Measurements from ENCODE around the gene GALK1.

GALK1 gene

GRCh38 chr17:75739801-75740200 is 25.2 kb downstream of the GALK1 start:
- H3K27ac ChIP-seq (ENCODE audit: low read depth, low read length), result no peak overlapping the region
- H3K4me1 ChIP-seq (ENCODE audit: control insufficient read depth, insufficient read depth, low read length), result no peaks in the 10 kb centered on the region
- H3K36me3 ChIP-seq (ENCODE audit: control insufficient read depth, insufficient read depth, low read length), result no peaks in the 10 kb centered on the region
- no peaks in the 10 kb centered on the region for H3K27me3 ChIP-seq (ENCODE audit: control insufficient read depth, insufficient read depth, low read length)
- no peak overlapping the region for H3K9ac ChIP-seq (ENCODE audit: low read depth, low read length)
- H3K9me3 ChIP-seq (ENCODE audit: control insufficient read depth, insufficient read depth, low read length), result no peaks in the 10 kb centered on the region
- no peak overlapping the region for H3K4me3 ChIP-seq (ENCODE audit: low read depth, low read length)

- no peaks in the 10 kb centered on the region for H3K9me3 ChIP-seq (ENCODE audit: control insufficient read depth, insufficient read depth, low read length)
- H3K36me3 ChIP-seq (ENCODE audit: control insufficient read depth, insufficient read depth, low read length), result no peaks in the 10 kb centered on the region
These were observed 25.8 kb downstream of the GALK1 start for GRCh38 chr17:75739174-75739573.

GRCh38 chr17:75738218-75738802 is 26.7 kb downstream of the GALK1 start:
- no peaks in the 10 kb centered on the region for H3K9me3 ChIP-seq (ENCODE audit: control insufficient read depth, insufficient read depth, low read length)
- H3K9ac ChIP-seq (ENCODE audit: low read depth, low read length), result no peak overlapping the region
- no peaks in the 10 kb centered on the region for H3K27me3 ChIP-seq (ENCODE audit: control insufficient read depth, insufficient read depth, low read length)
- H3K4me3 ChIP-seq (ENCODE audit: low read depth, low read length), result no peak overlapping the region
- no peaks in the 10 kb centered on the region for H3K4me1 ChIP-seq (ENCODE audit: control insufficient read depth, insufficient read depth, low read length)
- no peak overlapping the region for H3K27ac ChIP-seq (ENCODE audit: low read depth, low read length)
- no peaks in the 10 kb centered on the region for H3K36me3 ChIP-seq (ENCODE audit: control insufficient read depth, insufficient read depth, low read length)

More at GRCh38 chr17:75739174-75739573, 25.8 kb downstream of the GALK1 start:
- Histone ChIP-seq H3K27me3 (ENCODE audit: control insufficient read depth, insufficient read depth, low read length) (no peaks in the 10 kb centered on the region), H3K9ac (ENCODE audit: low read depth, low read length) (no peak overlapping the region), H3K27ac (ENCODE audit: low read depth, low read length) (no peak overlapping the region), H3K4me1 (ENCODE audit: control insufficient read depth, insufficient read depth, low read length) (no peaks in the 10 kb centered on the region), H3K4me3 (ENCODE audit: low read depth, low read length) (no peak overlapping the region)

- H3K36me3 ChIP-seq (ENCODE audit: control insufficient read depth, insufficient read depth, low read length), result no peaks in the 10 kb centered on the region
- no peaks in the 10 kb centered on the region for H3K4me1 ChIP-seq (ENCODE audit: control insufficient read depth, insufficient read depth, low read length)
- H3K27me3 ChIP-seq (ENCODE audit: control insufficient read depth, insufficient read depth, low read length), result no peaks in the 10 kb centered on the region
- no peak overlapping the region for H3K9ac ChIP-seq (ENCODE audit: low read depth, low read length)
- H3K9me3 ChIP-seq (ENCODE audit: control insufficient read depth, insufficient read depth, low read length), result no peaks in the 10 kb centered on the region
- no peak overlapping the region for H3K27ac ChIP-seq (ENCODE audit: low read depth, low read length)
- no peak overlapping the region for H3K4me3 ChIP-seq (ENCODE audit: low read depth, low read length)
These were observed 27.6 kb downstream of the GALK1 start for GRCh38 chr17:75737133-75737962.

GRCh38 chr17:75736173-75736835 is 28.7 kb downstream of the GALK1 start:
- H3K4me1 ChIP-seq (ENCODE audit: control insufficient read depth, insufficient read depth, low read length), result no peaks in the 10 kb centered on the region
- no peak overlapping the region for H3K4me3 ChIP-seq (ENCODE audit: low read depth, low read length)
- H3K9ac ChIP-seq (ENCODE audit: low read depth, low read length), result no peak overlapping the region
- H3K27ac ChIP-seq (ENCODE audit: low read depth, low read length), result no peak overlapping the region
- no peaks in the 10 kb centered on the region for H3K27me3 ChIP-seq (ENCODE audit: control insufficient read depth, insufficient read depth, low read length)
- H3K9me3 ChIP-seq (ENCODE audit: control insufficient read depth, insufficient read depth, low read length), result no peaks in the 10 kb centered on the region
- no peaks in the 10 kb centered on the region for H3K36me3 ChIP-seq (ENCODE audit: control insufficient read depth, insufficient read depth, low read length)

GRCh38 chr17:75734674-75735294 is 30.2 kb downstream of the GALK1 start:
- Histone ChIP-seq H3K9me3 (ENCODE audit: control insufficient read depth, insufficient read depth, low read length) (no peaks in the 10 kb centered on the region), H3K36me3 (ENCODE audit: control insufficient read depth, insufficient read depth, low read length) (no peaks in the 10 kb centered on the region), H3K9ac (ENCODE audit: low read depth, low read length) (no peak overlapping the region), H3K27me3 (ENCODE audit: control insufficient read depth, insufficient read depth, low read length) (no peaks in the 10 kb centered on the region), H3K4me1 (ENCODE audit: control insufficient read depth, insufficient read depth, low read length) (no peaks in the 10 kb centered on the region), H3K27ac (ENCODE audit: low read depth, low read length) (no peak overlapping the region), H3K4me3 (ENCODE audit: low read depth, low read length) (no peak overlapping the region)

GRCh38 chr17:75733471-75733870 is 31.5 kb downstream of the GALK1 start:
- Histone ChIP-seq H3K4me3 (ENCODE audit: low read depth, low read length) (no peak overlapping the region), H3K27me3 (ENCODE audit: control insufficient read depth, insufficient read depth, low read length) (no peaks in the 10 kb centered on the region), H3K4me1 (ENCODE audit: control insufficient read depth, insufficient read depth, low read length) (no peaks in the 10 kb centered on the region), H3K36me3 (ENCODE audit: control insufficient read depth, insufficient read depth, low read length) (no peaks in the 10 kb centered on the region), H3K9me3 (ENCODE audit: control insufficient read depth, insufficient read depth, low read length) (no peaks in the 10 kb centered on the region), H3K27ac (ENCODE audit: low read depth, low read length) (no peak overlapping the region), H3K9ac (ENCODE audit: low read depth, low read length) (no peak overlapping the region)

- no peaks in the 10 kb centered on the region for H3K36me3 ChIP-seq (ENCODE audit: control insufficient read depth, insufficient read depth, low read length)
- H3K27me3 ChIP-seq (ENCODE audit: control insufficient read depth, insufficient read depth, low read length), result no peaks in the 10 kb centered on the region
- no peaks in the 10 kb centered on the region for H3K4me1 ChIP-seq (ENCODE audit: control insufficient read depth, insufficient read depth, low read length)
- no peaks in the 10 kb centered on the region for H3K9me3 ChIP-seq (ENCODE audit: control insufficient read depth, insufficient read depth, low read length)
- H3K9ac ChIP-seq (ENCODE audit: low read depth, low read length), result no peak overlapping the region
- H3K4me3 ChIP-seq (ENCODE audit: low read depth, low read length), result no peak overlapping the region
- H3K27ac ChIP-seq (ENCODE audit: low read depth, low read length), result no peak overlapping the region
These were observed 33.1 kb downstream of the GALK1 start for GRCh38 chr17:75731716-75732498.

- H3K36me3 ChIP-seq (ENCODE audit: control insufficient read depth, insufficient read depth, low read length), result no peaks in the 10 kb centered on the region
- no peak overlapping the region for H3K27ac ChIP-seq (ENCODE audit: low read depth, low read length)
- no peak overlapping the region for H3K9ac ChIP-seq (ENCODE audit: low read depth, low read length)
- H3K27me3 ChIP-seq (ENCODE audit: control insufficient read depth, insufficient read depth, low read length), result no peaks in the 10 kb centered on the region
- no peaks in the 10 kb centered on the region for H3K4me1 ChIP-seq (ENCODE audit: control insufficient read depth, insufficient read depth, low read length)
- no peaks in the 10 kb centered on the region for H3K9me3 ChIP-seq (ENCODE audit: control insufficient read depth, insufficient read depth, low read length)
- no peak overlapping the region for H3K4me3 ChIP-seq (ENCODE audit: low read depth, low read length)
These were observed 33.8 kb downstream of the GALK1 start for GRCh38 chr17:75731086-75731715.

GRCh38 chr17:75730065-75730464 is 34.9 kb downstream of the GALK1 start:
- no peak overlapping the region for H3K9ac ChIP-seq (ENCODE audit: low read depth, low read length)
- no peak overlapping the region for H3K27ac ChIP-seq (ENCODE audit: low read depth, low read length)
- no peaks in the 10 kb centered on the region for H3K9me3 ChIP-seq (ENCODE audit: control insufficient read depth, insufficient read depth, low read length)
- no peaks in the 10 kb centered on the region for H3K4me1 ChIP-seq (ENCODE audit: control insufficient read depth, insufficient read depth, low read length)
- no peaks in the 10 kb centered on the region for H3K27me3 ChIP-seq (ENCODE audit: control insufficient read depth, insufficient read depth, low read length)
- H3K4me3 ChIP-seq (ENCODE audit: low read depth, low read length), result no peak overlapping the region
- H3K36me3 ChIP-seq (ENCODE audit: control insufficient read depth, insufficient read depth, low read length), result no peaks in the 10 kb centered on the region

All from HUES48 (cell line).